B cell (primary cell): ENCODE measurements around the gene CDC42BPG. TPM values are rescaled to one million over a fixed set of nuclear protein-coding genes. Genes with fewer than 3 reads are reported as not detected.
A peak's percentile ranks its signal among the peaks of the same experiment; 100 is the strongest.

ENCODE experiments used
- ATAC-seq: fragments of 200-7000 bp; cut with Tn5 transposase; one replicate; pipeline ENCODE4 v1.10.0; 2021; ENCODE audit warnings: low read depth, mild to moderate bottlenecking, moderate number of reproducible peaks, moderate library complexity
- CTCF ChIA-PET: fragments of 350-600 bp; sonication (Branson Sonifier 250); formaldehyde crosslinking; loops from one replicate; lab custom pipeline; 2021; ENCODE audit warnings: antibody characterized with exemption, inconsistent platforms; lab: Charles Lee
- POLR2A ChIA-PET: fragments of 350-600 bp; sonication (Branson Sonifier 250); formaldehyde crosslinking; loops from one replicate; lab custom pipeline; 2021; ENCODE audit warnings: antibody characterized with exemption; lab: Charles Lee
- DNase-seq: peaks from one replicate; pipeline ENCODE4 v3.0.0; 2013
- H2AFZ ChIP-seq: 2 replicates; pipeline ENCODE4 v1.6.1; 2012; ENCODE audit warnings: mild to moderate bottlenecking, low read depth, low read length; ENCODE audit not compliant: insufficient read depth, poor library complexity, severe bottlenecking
- H3K27ac ChIP-seq, 2 donors: 1 replicate in 1 of 2; 2 replicates in 1 of 2; pipeline ENCODE4 v1.5.1; 2012 to 2013; ENCODE audit warnings: low read length in 2 of 2, mild to moderate bottlenecking in 2 of 2, moderate library complexity in 1 of 2
- H3K27me3 ChIP-seq, 4 experiments: fragments of 200-600 bp in 1 of 4; sonication (generic) in 1 of 4; replicated peaks in 1 of 4; 1 replicate in 2 of 4; 2 replicates in 2 of 4; pipeline versions ENCODE4 v1.6.1 to v1.7.0; 2013 to 2016; ENCODE audit warnings: low read length in 3 of 4, mild to moderate bottlenecking in 2 of 4, mixed read lengths in 1 of 4, moderate library complexity in 1 of 4; ENCODE audit not compliant: insufficient read depth in 4 of 4, control insufficient read depth in 3 of 4; ENCODE audit errors: control extremely low read depth in 1 of 4
- H3K36me3 ChIP-seq, 2 experiments: replicated peaks in 1 of 2; 1 replicate in 1 of 2; 2 replicates in 1 of 2; pipeline versions ENCODE4 v1.6.1 to v1.7.1; 2013; ENCODE audit warnings: low read length in 1 of 2; ENCODE audit not compliant: insufficient read depth in 2 of 2, control insufficient read depth in 1 of 2; ENCODE audit errors: control extremely low read depth in 1 of 2, extremely low read depth in 1 of 2
- H3K4me1 ChIP-seq, 2 donors: fragments of 200-600 bp in 1 of 2; sonication (generic) in 1 of 2; 1 replicate in 1 of 2; 2 replicates in 1 of 2; pipeline versions ENCODE4 v1.5.1 to v1.6.1; 2013 to 2017; ENCODE audit warnings: low read length in 2 of 2; ENCODE audit not compliant: control insufficient read depth in 2 of 2, insufficient read depth in 2 of 2
- H3K4me2 ChIP-seq: replicated peaks from 2 replicates; pipeline ENCODE3; 2012; ENCODE audit warnings: mild to moderate bottlenecking, low read depth, low read length; ENCODE audit not compliant: poor library complexity, severe bottlenecking
- H3K4me3 ChIP-seq, 5 experiments: fragments of 200-600 bp in 1 of 5; sonication (generic) in 1 of 5; 1 replicate in 3 of 5; 2 replicates in 2 of 5; pipeline versions ENCODE4 v1.5.1 to v1.7.0; 2011 to 2016; ENCODE audit warnings: low read length in 4 of 5, mild to moderate bottlenecking in 4 of 5, low read depth in 2 of 5, control low read depth in 1 of 5, moderate library complexity in 1 of 5; ENCODE audit not compliant: insufficient read depth in 1 of 5; ENCODE audit errors: control extremely low read depth in 1 of 5, extremely low read depth in 1 of 5
- H3K79me2 ChIP-seq: fragments of 200-600 bp; sonication (generic); one replicate; pipeline ENCODE4 v1.6.0; 2016; ENCODE audit warnings: low read length; ENCODE audit not compliant: control insufficient read depth, insufficient read depth
- H3K9ac ChIP-seq: fragments of 200-600 bp; sonication (generic); 2 replicates; pipeline ENCODE4 v1.6.1; 2017; ENCODE audit warnings: mild to moderate bottlenecking, low read length, moderate library complexity
- H3K9me3 ChIP-seq, 3 donors: one replicate each; pipeline versions ENCODE4 v1.6.1 to v1.7.1; 2013; ENCODE audit warnings: low read length in 2 of 3; ENCODE audit not compliant: control insufficient read depth in 2 of 3, insufficient read depth in 1 of 3; ENCODE audit errors: control extremely low read depth in 1 of 3
- H4K20me1 ChIP-seq: 2 replicates; pipeline ENCODE4 v1.6.0; 2012; ENCODE audit warnings: mild to moderate bottlenecking, low read length; ENCODE audit not compliant: insufficient read depth, control insufficient read depth, poor library complexity, severe bottlenecking
- H3K27ac Mint-ChIP-seq: one replicate; pipeline ENCODE4 v1.8.0; 2021; ENCODE audit warnings: mixed read lengths
- H3K27me3 Mint-ChIP-seq: one replicate; pipeline ENCODE4 v1.8.0; 2021; ENCODE audit warnings: mixed read lengths
- H3K4me1 Mint-ChIP-seq: one replicate; pipeline ENCODE4 v1.8.0; 2021; ENCODE audit warnings: mixed read lengths
- H3K4me3 Mint-ChIP-seq: one replicate; pipeline ENCODE4 v1.8.0; 2021; ENCODE audit warnings: mixed read lengths
- H3K9me3 Mint-ChIP-seq: one replicate; pipeline ENCODE4 v1.8.0; 2022; ENCODE audit warnings: mixed read lengths; ENCODE audit not compliant: insufficient read depth
- CTCF ChIP-seq: fragments of 200-600 bp; IDR thresholded peaks from one replicate; pipeline ENCODE4 v1.8.0; 2022; ENCODE audit warnings: antibody characterized with exemption, mild to moderate bottlenecking
- EZH2 ChIP-seq: IDR thresholded peaks from 2 replicates; pipeline ENCODE4 v1.6.1; 2012; ENCODE audit warnings: borderline replicate concordance, low read depth, mild to moderate bottlenecking, moderate library complexity, low read length; ENCODE audit not compliant: insufficient read depth, poor library complexity, severe bottlenecking
- WGBS: methylation state at CpG from one replicate; pipeline ENCODE4 v1.1.5; 2013; ENCODE audit warnings: missing lambda C conversion rate; ENCODE audit not compliant: insufficient coverage; 5-methylcytosine and 5-hydroxymethylcytosine counted together
- intact Hi-C: fragments of 100-400 bp; cut with micrococcal nuclease; formaldehyde crosslinking; loops from one replicate; pipeline ENCODE4 v1.10.0; 2022
- polyA plus RNA-seq: library from polyadenylated mRNA; depleted of rRNA; stranded (reverse); fragments of >200 nt; gene quantifications from 2 replicates; pipeline ENCODE4 v1.2.3, GENCODE V29; 2012
- total RNA-seq, 2 donors: library from RNA; stranded (reverse); fragments of 120-200 nt in 1 of 2; gene quantifications; 1 replicate in 1 of 2; 2 replicates in 1 of 2; pipeline versions ENCODE4 v1.2.3 to v1.2.4, GENCODE V29; 2013 to 2022

Gene CDC42BPG
- total and polyA plus RNA-seq, 2 donors (not counting 1 experiment from before 2014, with no cell fraction given) = 3.7 to 8.7 TPM

DNA sequence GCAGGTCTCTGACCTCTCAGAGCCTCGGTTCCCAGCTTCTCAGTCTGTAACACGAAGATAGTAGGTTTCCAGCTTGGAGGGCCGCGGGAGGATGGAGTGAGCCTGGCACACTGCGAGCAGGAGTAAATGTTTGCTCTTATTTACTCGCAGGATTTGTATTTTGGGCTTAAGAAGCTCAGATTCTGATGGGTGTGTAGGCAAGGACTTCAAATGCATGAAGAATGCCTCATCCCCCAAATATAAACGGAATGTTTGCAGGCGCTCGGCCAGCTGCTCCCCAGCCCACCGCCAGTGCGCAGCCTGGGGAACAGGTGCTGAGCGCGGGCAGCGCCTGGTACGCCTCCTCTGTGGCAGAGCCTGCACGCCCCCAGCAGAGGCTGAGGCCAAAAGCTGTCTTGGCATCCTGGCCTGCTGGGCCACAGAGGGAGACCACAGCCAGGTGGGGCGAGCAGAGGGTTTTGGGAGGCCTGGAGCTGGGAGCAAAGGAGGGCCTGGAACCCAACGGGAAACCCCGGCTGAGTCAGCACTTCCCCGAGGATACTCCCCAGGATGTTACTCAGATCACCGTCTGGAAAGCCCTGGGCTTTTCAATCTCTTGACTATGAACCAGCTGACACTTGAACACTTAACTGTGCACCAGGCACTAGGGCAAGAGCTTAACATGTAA, 24.6 kb upstream of the CDC42BPG start:
- POLR2A ChIA-PET = interaction anchor here (0.9 to 10.5 kb wide), 4 partner anchors 8 to 125 kb away, joined by 3 to 150 read pairs (median 4); partner anchors contain the start of gene RASGRP2
- ATAC-seq (no peak), DNase-seq (peak; percentile 44)
- Histone ChIP-seq H3K4me3 (peak overlapping the region in 1 of 5 experiments; percentile 4), H3K4me1 (peaks cover 89 to 96% of the 10 kb centered on the region in 2 donors), H3K36me3 (peaks cover 0 to 68% of the 10 kb centered on the region in 2 experiments), H3K79me2 (peaks cover 100% of the 10 kb centered on the region), H3K27me3 (no peaks in the 10 kb centered on the region), H3K4me2 (peak overlapping the region; percentile 60), H2AFZ (no peak overlapping the region), H3K9me3 (peaks cover 0 to 5% (median 0%) of the 10 kb centered on the region in 3 donors), H3K9ac (peak overlapping the region; percentile 25), H3K27ac (peak overlapping the region in 1 of 2 donors; percentile 37), H4K20me1 (peaks cover 74% of the 10 kb centered on the region)
- H3K27me3 Mint-ChIP-seq = no peaks in the 10 kb centered on the region
- TF ChIP-seq EZH2 = no peak
- TF ChIP-seq CTCF = no peak
- CTCF ChIA-PET = interaction anchor here (1.0 to 29.2 kb wide), 5 partner anchors 10 to 92 kb away, joined by 3 to 1254 read pairs (median 19); partner anchors contain the start of genes CDC42BPG and EHD1
- H3K9me3 Mint-ChIP-seq = no peaks in the 10 kb centered on the region
- peak overlapping the region; percentile 67 for H3K27ac Mint-ChIP-seq
- peak overlapping the region; percentile 79 for H3K4me3 Mint-ChIP-seq
- 59% methylated on average over 19 of the region's 21 CpGs for WGBS
- intact Hi-C loops = no loop called here
- peaks cover 90% of the 10 kb centered on the region for H3K4me1 Mint-ChIP-seq
